ENCODE data around the gene HOXC6.
A peak's percentile ranks its signal among the peaks of the same experiment; 100 is the strongest.

The HOXC6 gene

DNA sequence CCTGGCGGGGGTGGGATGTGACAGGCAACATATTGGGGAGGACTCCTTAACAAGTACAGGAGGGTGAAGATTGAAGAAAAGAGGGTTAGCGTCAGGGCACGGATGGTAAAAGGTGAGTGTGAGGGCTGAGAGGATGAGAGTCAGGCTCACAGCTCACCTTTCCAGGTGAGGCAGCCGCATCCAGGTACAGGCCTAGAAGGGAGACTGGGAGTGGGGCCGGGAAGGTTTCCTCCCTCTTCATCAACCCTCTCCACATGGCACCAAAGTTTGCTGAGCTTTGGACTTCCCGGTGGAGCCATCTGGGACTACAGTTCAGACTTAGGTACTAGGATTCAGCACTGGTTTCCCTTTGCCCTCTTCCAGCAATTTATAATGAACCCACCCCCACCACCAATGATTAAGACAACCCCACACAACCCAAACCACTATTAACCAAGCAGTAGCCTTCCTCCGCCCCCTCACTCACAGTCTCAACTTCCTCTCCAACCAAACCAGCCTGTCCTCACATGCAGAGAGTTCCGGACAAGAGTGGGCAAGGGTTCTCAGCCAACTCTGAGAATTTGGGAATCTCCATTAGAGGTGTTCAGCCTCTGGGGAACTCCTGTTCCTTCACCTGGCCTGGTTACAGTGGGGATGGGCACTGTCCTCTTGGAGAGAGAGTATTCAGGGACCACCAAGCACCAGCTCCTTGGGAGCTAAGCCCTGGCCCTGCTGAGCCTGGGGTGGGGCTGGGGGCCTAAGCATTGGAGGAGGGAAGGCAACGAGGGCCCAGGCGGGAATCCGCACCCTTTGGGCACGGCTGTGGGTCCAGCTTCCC, 23.0 kb downstream of the HOXC6 start:
- H3K36me3 ChIP-seq, result no peaks in the 10 kb centered on the region; the same call in none of the 2 replicates
- no peaks in the 10 kb centered on the region for H3K9me3 ChIP-seq
- TF ChIP-seq, protein P1, sequence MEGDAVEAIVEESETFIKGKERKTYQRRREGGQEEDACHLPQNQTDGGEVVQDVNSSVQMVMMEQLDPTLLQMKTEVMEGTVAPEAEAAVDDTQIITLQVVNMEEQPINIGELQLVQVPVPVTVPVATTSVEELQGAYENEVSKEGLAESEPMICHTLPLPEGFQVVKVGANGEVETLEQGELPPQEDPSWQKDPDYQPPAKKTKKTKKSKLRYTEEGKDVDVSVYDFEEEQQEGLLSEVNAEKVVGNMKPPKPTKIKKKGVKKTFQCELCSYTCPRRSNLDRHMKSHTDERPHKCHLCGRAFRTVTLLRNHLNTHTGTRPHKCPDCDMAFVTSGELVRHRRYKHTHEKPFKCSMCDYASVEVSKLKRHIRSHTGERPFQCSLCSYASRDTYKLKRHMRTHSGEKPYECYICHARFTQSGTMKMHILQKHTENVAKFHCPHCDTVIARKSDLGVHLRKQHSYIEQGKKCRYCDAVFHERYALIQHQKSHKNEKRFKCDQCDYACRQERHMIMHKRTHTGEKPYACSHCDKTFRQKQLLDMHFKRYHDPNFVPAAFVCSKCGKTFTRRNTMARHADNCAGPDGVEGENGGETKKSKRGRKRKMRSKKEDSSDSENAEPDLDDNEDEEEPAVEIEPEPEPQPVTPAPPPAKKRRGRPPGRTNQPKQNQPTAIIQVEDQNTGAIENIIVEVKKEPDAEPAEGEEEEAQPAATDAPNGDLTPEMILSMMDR (IDR thresholded peaks at IDR 0.05; ENCODE audit: low read depth, low read length), result no peak
- no peak for DNase-seq
- no peak overlapping the region for H3K4me3 ChIP-seq (ENCODE audit: low read depth, low read length)
- no peaks in the 10 kb centered on the region for H3K27me3 ChIP-seq
- H3K4me1 ChIP-seq, result peaks cover 15% of the 10 kb centered on the region

DNA sequence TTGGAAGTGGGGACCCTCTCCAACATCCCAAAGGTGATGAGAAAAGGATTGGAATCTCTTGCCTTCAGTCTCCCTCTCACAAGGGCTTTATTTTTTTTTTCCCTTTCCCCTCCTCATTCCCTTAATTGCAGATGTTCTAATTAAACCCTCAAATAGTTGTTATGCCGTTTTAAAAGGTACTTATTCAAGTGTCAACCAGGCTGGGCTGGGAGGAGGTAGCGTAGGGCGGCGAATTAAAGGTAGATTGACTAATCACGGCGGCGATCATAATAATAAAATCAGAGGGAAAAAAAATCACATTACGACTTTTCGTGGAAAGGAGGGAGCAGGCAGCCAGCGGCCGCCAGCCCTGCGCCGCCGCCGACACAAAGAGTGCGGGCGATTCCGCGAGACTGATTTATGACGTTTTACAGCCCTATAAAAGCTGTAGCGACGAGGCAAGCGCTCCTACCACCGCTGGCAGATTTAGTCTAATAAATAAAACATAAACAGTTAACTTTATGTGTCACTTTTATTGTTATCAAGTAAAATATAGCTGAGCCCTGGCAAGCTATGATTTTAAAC, 23.7 kb downstream of the HOXC6 start:
- Histone ChIP-seq H3K27me3 (no peaks in the 10 kb centered on the region), H3K36me3 (no peaks in the 10 kb centered on the region; the same call in none of the 2 replicates), H3K4me1 (peaks cover 15% of the 10 kb centered on the region), H3K4me3 (ENCODE audit: low read depth, low read length) (peak overlapping the region; percentile 80), H3K9me3 (no peaks in the 10 kb centered on the region)
- TF ChIP-seq, protein P1 (IDR thresholded peaks at IDR 0.05; ENCODE audit: low read depth, low read length), result no peak
- peak; percentile 58 for DNase-seq

DNA sequence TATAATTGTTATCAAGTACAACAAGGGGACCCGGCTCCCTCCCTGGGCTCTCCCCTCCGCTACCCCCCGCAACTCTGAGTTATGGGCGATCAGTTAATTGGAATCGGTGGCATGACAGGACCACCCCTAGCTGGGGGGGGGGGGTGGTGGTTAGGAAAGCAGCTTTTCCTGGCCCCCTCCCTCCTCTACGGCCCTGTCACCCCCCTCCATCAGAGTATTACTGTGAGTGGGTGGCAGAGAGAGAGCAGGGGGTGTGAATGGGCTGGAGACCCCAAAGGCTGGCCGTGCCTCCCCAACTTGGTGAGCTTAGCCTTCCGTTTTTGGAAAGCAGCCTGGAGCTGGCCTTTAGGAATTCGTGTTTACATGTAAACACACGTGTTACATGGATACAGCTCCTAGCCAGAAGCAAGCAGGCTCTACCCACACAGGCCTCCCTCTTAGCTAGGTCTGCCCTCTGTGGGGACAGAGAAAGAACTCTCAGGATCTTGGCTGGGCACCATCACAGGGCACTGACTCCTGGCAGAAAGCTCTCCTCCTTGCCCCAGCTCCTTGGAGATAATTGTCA, 24.3 kb downstream of the HOXC6 start:
- peak overlapping the region; percentile 80 for H3K4me3 ChIP-seq (ENCODE audit: low read depth, low read length)
- TF ChIP-seq, protein P1 (IDR thresholded peaks at IDR 0.05; ENCODE audit: low read depth, low read length), result no peak
- H3K4me1 ChIP-seq, result peaks cover 15% of the 10 kb centered on the region

DNA sequence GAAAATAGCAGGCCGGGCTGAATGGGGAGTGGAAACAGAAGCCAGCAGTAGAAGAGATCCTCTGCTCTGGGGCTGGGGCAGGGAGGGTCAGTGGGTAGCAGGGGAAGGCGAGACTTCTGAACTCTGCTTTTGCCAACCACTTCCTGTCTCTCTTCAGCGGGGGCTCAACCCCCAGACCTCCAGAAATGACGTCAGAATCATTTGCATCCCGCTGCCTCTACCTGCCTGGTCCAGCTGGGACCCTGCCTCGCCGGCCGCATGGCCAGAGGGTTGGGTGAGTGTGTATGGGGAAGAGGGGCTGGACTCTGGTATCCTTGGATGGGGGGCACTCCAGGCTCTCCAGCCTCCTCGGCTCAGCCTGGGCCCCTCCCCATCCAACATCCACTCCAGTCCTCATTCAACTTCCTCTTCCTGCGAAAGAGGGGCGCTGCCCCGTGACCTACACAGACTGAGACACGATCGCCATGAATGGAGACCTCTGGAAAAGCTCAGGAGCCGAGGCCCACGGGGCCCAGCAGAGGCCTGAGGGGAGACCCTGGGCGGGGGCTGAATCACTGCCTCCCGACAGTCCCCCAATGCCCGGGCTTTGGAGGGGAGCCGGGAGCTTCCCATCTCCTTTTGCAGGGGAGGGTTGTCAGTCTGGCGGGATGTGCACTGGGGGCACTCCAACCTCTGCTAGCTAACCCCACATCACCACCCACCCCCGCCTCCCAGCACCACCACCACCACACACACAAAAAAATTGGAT, 24.9 kb downstream of the HOXC6 start:
- peak; percentile 39 for DNase-seq
- no peaks in the 10 kb centered on the region for H3K27me3 ChIP-seq
- H3K4me1 ChIP-seq, result peaks cover 15% of the 10 kb centered on the region
- TF ChIP-seq, protein P1 (IDR thresholded peaks at IDR 0.05; ENCODE audit: low read depth, low read length), result no peak
- peak overlapping the region; percentile 80 for H3K4me3 ChIP-seq (ENCODE audit: low read depth, low read length)
- no peaks in the 10 kb centered on the region for H3K9me3 ChIP-seq
- H3K36me3 ChIP-seq, result peaks cover 10% of the 10 kb centered on the region

More for the DNA sequence above, 24.3 kb downstream of the HOXC6 start:
- Histone ChIP-seq H3K27me3 (no peaks in the 10 kb centered on the region), H3K36me3 (peaks cover 3% of the 10 kb centered on the region), H3K9me3 (no peaks in the 10 kb centered on the region)
- no peak for DNase-seq

DNA sequence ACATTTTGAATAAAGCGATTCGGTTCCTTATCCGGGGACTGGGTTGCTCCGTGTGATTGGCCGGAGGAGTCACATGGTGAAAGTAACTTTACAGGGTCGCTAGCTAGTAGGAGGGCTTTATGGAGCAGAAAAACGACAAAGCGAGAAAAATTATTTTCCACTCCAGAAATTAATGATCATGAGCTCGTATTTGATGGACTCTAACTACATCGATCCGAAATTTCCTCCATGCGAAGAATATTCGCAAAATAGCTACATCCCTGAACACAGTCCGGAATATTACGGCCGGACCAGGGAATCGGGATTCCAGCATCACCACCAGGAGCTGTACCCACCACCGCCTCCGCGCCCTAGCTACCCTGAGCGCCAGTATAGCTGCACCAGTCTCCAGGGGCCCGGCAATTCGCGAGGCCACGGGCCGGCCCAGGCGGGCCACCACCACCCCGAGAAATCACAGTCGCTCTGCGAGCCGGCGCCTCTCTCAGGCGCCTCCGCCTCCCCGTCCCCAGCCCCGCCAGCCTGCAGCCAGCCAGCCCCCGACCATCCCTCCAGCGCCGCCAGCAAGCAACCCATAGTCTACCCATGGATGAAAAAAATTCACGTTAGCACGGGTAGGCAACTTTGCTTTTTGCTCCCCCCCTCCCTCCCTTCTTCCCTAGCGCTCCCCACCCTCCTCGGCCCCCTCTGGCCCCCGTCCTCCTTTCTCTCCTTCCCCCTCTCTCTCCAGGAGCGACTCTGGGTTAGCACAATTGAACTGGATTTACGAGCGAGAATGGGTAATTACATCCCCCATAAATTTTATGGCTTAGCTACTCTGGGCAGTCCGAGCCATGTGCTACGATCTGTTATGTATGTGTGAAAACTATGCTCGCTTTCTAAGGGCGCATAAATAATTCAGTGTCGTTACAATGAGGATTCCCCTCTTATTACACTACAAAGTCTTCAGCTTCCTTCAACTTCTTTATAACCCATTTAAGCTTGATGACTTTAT, 25.8 kb downstream of the HOXC6 start, which contains the start of gene HOXC4:
TSS of gene HOXC4 (plus strand) at position 85 of the 991 bp plus-strand sequence. CDS start at position 173, 88 bp downstream.
- Histone ChIP-seq H3K4me3 (ENCODE audit: low read depth, low read length) (peak within 1 kb of the TSS; percentile 80), H3K4me1 (peaks cover 15% of the 10 kb centered on the region), H3K36me3 (peaks cover 11% of the 10 kb centered on the region), H3K9me3 (no peaks in the 10 kb centered on the region), H3K27me3 (no peaks in the 10 kb centered on the region)
- TF ChIP-seq, protein P1 (IDR thresholded peaks at IDR 0.05; ENCODE audit: low read depth, low read length), result 0 out of 2 replicates have a peak, but pooled peaks have one; percentile 10
- DNase-seq, result peak; percentile 60
